B cell (primary cell): Measurements from ENCODE around the gene KLF11. TPM values are rescaled to one million over a fixed set of nuclear protein-coding genes. Genes with fewer than 3 reads are reported as not detected.

Experiments
- ATAC-seq: fragments of 200-7000 bp; cut with Tn5 transposase; one replicate; pipeline ENCODE4 v1.10.0; 2021; ENCODE audit warnings: low read depth, mild to moderate bottlenecking, moderate number of reproducible peaks, moderate library complexity
- CTCF ChIA-PET: fragments of 350-600 bp; sonication (Branson Sonifier 250); formaldehyde crosslinking; loops from one replicate; lab custom pipeline; 2021; ENCODE audit warnings: antibody characterized with exemption, inconsistent platforms; lab: Charles Lee
- POLR2A ChIA-PET: fragments of 350-600 bp; sonication (Branson Sonifier 250); formaldehyde crosslinking; loops from one replicate; lab custom pipeline; 2021; ENCODE audit warnings: antibody characterized with exemption; lab: Charles Lee
- DNase-seq: peaks from one replicate; pipeline ENCODE4 v3.0.0; 2013
- H2AFZ ChIP-seq: 2 replicates; pipeline ENCODE4 v1.6.1; 2012; ENCODE audit warnings: mild to moderate bottlenecking, low read depth, low read length; ENCODE audit not compliant: insufficient read depth, poor library complexity, severe bottlenecking
- H3K27ac ChIP-seq, 2 donors: 1 replicate in 1 of 2; 2 replicates in 1 of 2; pipeline ENCODE4 v1.5.1; 2012 to 2013; ENCODE audit warnings: low read length in 2 of 2, mild to moderate bottlenecking in 2 of 2, moderate library complexity in 1 of 2
- H3K27me3 ChIP-seq, 4 experiments: fragments of 200-600 bp in 1 of 4; sonication (generic) in 1 of 4; replicated peaks in 1 of 4; 1 replicate in 2 of 4; 2 replicates in 2 of 4; pipeline versions ENCODE4 v1.6.1 to v1.7.0; 2013 to 2016; ENCODE audit warnings: low read length in 3 of 4, mild to moderate bottlenecking in 2 of 4, mixed read lengths in 1 of 4, moderate library complexity in 1 of 4; ENCODE audit not compliant: insufficient read depth in 4 of 4, control insufficient read depth in 3 of 4; ENCODE audit errors: control extremely low read depth in 1 of 4
- H3K36me3 ChIP-seq, 2 experiments: replicated peaks in 1 of 2; 1 replicate in 1 of 2; 2 replicates in 1 of 2; pipeline versions ENCODE4 v1.6.1 to v1.7.1; 2013; ENCODE audit warnings: low read length in 1 of 2; ENCODE audit not compliant: insufficient read depth in 2 of 2, control insufficient read depth in 1 of 2; ENCODE audit errors: control extremely low read depth in 1 of 2, extremely low read depth in 1 of 2
- H3K4me1 ChIP-seq, 2 donors: fragments of 200-600 bp in 1 of 2; sonication (generic) in 1 of 2; 1 replicate in 1 of 2; 2 replicates in 1 of 2; pipeline versions ENCODE4 v1.5.1 to v1.6.1; 2013 to 2017; ENCODE audit warnings: low read length in 2 of 2; ENCODE audit not compliant: control insufficient read depth in 2 of 2, insufficient read depth in 2 of 2
- H3K4me2 ChIP-seq: replicated peaks from 2 replicates; pipeline ENCODE3; 2012; ENCODE audit warnings: mild to moderate bottlenecking, low read depth, low read length; ENCODE audit not compliant: poor library complexity, severe bottlenecking
- H3K4me3 ChIP-seq, 5 experiments: fragments of 200-600 bp in 1 of 5; sonication (generic) in 1 of 5; 1 replicate in 3 of 5; 2 replicates in 2 of 5; pipeline versions ENCODE4 v1.5.1 to v1.7.0; 2011 to 2016; ENCODE audit warnings: low read length in 4 of 5, mild to moderate bottlenecking in 4 of 5, low read depth in 2 of 5, control low read depth in 1 of 5, moderate library complexity in 1 of 5; ENCODE audit not compliant: insufficient read depth in 1 of 5; ENCODE audit errors: control extremely low read depth in 1 of 5, extremely low read depth in 1 of 5
- H3K79me2 ChIP-seq: fragments of 200-600 bp; sonication (generic); one replicate; pipeline ENCODE4 v1.6.0; 2016; ENCODE audit warnings: low read length; ENCODE audit not compliant: control insufficient read depth, insufficient read depth
- H3K9ac ChIP-seq: fragments of 200-600 bp; sonication (generic); 2 replicates; pipeline ENCODE4 v1.6.1; 2017; ENCODE audit warnings: mild to moderate bottlenecking, low read length, moderate library complexity
- H3K9me3 ChIP-seq, 3 donors: one replicate each; pipeline versions ENCODE4 v1.6.1 to v1.7.1; 2013; ENCODE audit warnings: low read length in 2 of 3; ENCODE audit not compliant: control insufficient read depth in 2 of 3, insufficient read depth in 1 of 3; ENCODE audit errors: control extremely low read depth in 1 of 3
- H4K20me1 ChIP-seq: 2 replicates; pipeline ENCODE4 v1.6.0; 2012; ENCODE audit warnings: mild to moderate bottlenecking, low read length; ENCODE audit not compliant: insufficient read depth, control insufficient read depth, poor library complexity, severe bottlenecking
- H3K27ac Mint-ChIP-seq: one replicate; pipeline ENCODE4 v1.8.0; 2021; ENCODE audit warnings: mixed read lengths
- H3K27me3 Mint-ChIP-seq: one replicate; pipeline ENCODE4 v1.8.0; 2021; ENCODE audit warnings: mixed read lengths
- H3K4me1 Mint-ChIP-seq: one replicate; pipeline ENCODE4 v1.8.0; 2021; ENCODE audit warnings: mixed read lengths
- H3K4me3 Mint-ChIP-seq: one replicate; pipeline ENCODE4 v1.8.0; 2021; ENCODE audit warnings: mixed read lengths
- H3K9me3 Mint-ChIP-seq: one replicate; pipeline ENCODE4 v1.8.0; 2022; ENCODE audit warnings: mixed read lengths; ENCODE audit not compliant: insufficient read depth
- CTCF ChIP-seq: fragments of 200-600 bp; IDR thresholded peaks from one replicate; pipeline ENCODE4 v1.8.0; 2022; ENCODE audit warnings: antibody characterized with exemption, mild to moderate bottlenecking
- EZH2 ChIP-seq: IDR thresholded peaks from 2 replicates; pipeline ENCODE4 v1.6.1; 2012; ENCODE audit warnings: borderline replicate concordance, low read depth, mild to moderate bottlenecking, moderate library complexity, low read length; ENCODE audit not compliant: insufficient read depth, poor library complexity, severe bottlenecking
- WGBS: methylation state at CpG from one replicate; pipeline ENCODE4 v1.1.5; 2013; ENCODE audit warnings: missing lambda C conversion rate; ENCODE audit not compliant: insufficient coverage; 5-methylcytosine and 5-hydroxymethylcytosine counted together
- intact Hi-C: fragments of 100-400 bp; cut with micrococcal nuclease; formaldehyde crosslinking; loops from one replicate; pipeline ENCODE4 v1.10.0; 2022
- polyA plus RNA-seq: library from polyadenylated mRNA; depleted of rRNA; stranded (reverse); fragments of >200 nt; gene quantifications from 2 replicates; pipeline ENCODE4 v1.2.3, GENCODE V29; 2012
- total RNA-seq, 2 donors: library from RNA; stranded (reverse); fragments of 120-200 nt in 1 of 2; gene quantifications; 1 replicate in 1 of 2; 2 replicates in 1 of 2; pipeline versions ENCODE4 v1.2.3 to v1.2.4, GENCODE V29; 2013 to 2022

The KLF11 gene
- total and polyA plus RNA-seq, 2 donors (not counting 1 experiment from before 2014, with no cell fraction given), result 20.8 to 48.4 TPM

DNA sequence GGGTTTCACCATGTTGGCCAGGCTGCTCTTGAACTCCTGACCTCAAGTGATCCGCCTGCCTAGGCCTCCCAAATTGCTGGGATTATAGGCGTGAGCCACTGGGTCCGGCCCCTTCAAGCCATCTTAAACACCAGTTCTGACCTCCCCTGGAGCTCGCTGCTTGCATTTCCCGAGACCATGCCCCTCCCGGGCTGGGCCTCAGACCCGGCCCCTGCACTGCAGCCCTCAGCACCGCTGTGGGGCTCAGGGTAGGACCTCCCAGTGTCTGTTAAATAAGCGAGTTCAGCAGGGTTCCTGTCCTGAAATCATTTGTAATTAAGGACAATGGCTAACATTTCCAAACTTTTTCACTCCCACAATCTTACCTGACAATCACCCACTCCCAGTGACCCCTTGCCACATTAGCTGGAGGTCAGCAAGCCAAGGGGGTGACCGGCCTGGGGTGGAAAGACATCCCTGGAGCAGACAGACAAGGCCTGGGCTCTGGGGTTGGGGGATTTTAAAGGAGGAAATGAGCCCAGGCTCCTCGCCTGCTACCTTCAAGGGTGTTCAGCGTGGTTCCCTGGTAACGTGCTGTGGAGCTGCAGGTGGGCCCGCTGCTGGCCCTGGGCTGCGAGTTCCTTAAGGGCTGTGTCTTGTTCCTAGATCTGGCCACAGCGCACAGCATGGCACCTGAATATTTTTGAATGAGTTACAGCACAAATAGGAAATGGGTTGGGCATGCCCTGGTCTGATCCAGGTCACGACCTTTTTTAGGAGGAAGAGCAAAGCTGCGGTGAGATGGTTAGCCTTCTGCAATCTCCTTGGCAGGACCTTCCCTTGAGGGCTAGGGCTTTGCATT lies 21.8 kb downstream of the KLF11 start:
- CTCF ChIA-PET, result interaction anchor here (1.4 to 1.6 kb wide), 2 partner anchors 7 to 81 kb away, joined by 5 read pairs; no protein-coding TSS in a partner anchor
- Histone ChIP-seq H3K4me2 (no peak overlapping the region), H3K27me3 (no peaks in the 10 kb centered on the region), H3K4me1 (no peaks in the 10 kb centered on the region), H3K27ac (no peak overlapping the region), H2AFZ (no peak overlapping the region), H3K4me3 (no peak overlapping the region), H3K9me3 (peaks cover 2 to 3% (median 3%) of the 10 kb centered on the region in 3 donors), H3K79me2 (no peaks in the 10 kb centered on the region), H3K36me3 (no peaks in the 10 kb centered on the region), H3K9ac (no peak overlapping the region), H4K20me1 (no peaks in the 10 kb centered on the region)
- no peaks in the 10 kb centered on the region for H3K4me1 Mint-ChIP-seq
- no peak overlapping the region for H3K27ac Mint-ChIP-seq
- DNase-seq (no peak), ATAC-seq (no peak)
- H3K27me3 Mint-ChIP-seq, result no peaks in the 10 kb centered on the region
- WGBS, result 91% methylated on average over 18 of the region's 18 CpGs
- intact Hi-C loops, result no loop called here
- H3K4me3 Mint-ChIP-seq, result no peak overlapping the region
- POLR2A ChIA-PET, result no interaction called here
- TF ChIP-seq EZH2, result no peak
- TF ChIP-seq CTCF, result no peak
- peaks cover 4% of the 10 kb centered on the region for H3K9me3 Mint-ChIP-seq

DNA sequence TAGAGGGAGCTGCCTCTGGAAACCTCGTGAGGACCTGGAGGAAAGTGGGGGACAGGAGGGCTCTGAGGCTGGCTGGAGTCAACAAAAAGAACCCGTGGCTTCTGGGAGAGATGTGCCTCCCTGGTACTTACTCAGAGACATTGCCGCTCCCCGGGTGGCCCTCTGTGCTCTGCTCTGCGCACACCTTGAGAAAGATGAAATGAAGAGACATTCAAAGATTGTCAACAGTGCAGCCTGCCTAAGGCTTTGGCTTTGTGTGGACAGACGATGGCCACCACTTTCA lies 22.4 kb downstream of the KLF11 start:
- ChIA-PET POLR2A (no interaction called here), CTCF (interaction anchor here (1.2 to 1.6 kb wide), 2 partner anchors 9 to 81 kb away, joined by 3 to 5 read pairs; no protein-coding TSS in a partner anchor)
- Mint-ChIP-seq H3K27ac (no peak overlapping the region), H3K27me3 (no peaks in the 10 kb centered on the region), H3K9me3 (peaks cover 4% of the 10 kb centered on the region), H3K4me3 (no peak overlapping the region), H3K4me1 (no peaks in the 10 kb centered on the region)
- peaks cover 2 to 3% (median 3%) of the 10 kb centered on the region in 3 donors for H3K9me3 ChIP-seq
- H3K27ac ChIP-seq, result no peak overlapping the region
- H3K4me2 ChIP-seq, result no peak overlapping the region
- no peak overlapping the region for H3K9ac ChIP-seq
- no peak overlapping the region for H2AFZ ChIP-seq
- no peaks in the 10 kb centered on the region for H3K27me3 ChIP-seq
- 75% methylated on average over 6 of the region's 6 CpGs for WGBS
- no peaks in the 10 kb centered on the region for H3K4me1 ChIP-seq
- H3K36me3 ChIP-seq, result no peaks in the 10 kb centered on the region
- H3K79me2 ChIP-seq, result no peaks in the 10 kb centered on the region
- TF ChIP-seq EZH2 (no peak), CTCF (no peak)
- DNase-seq (no peak), ATAC-seq (no peak)
- H4K20me1 ChIP-seq, result no peaks in the 10 kb centered on the region
- intact Hi-C loops, result no loop called here
- H3K4me3 ChIP-seq, result no peak overlapping the region
